A673 (cell line): ENCODE data around the gene GOLGA8R. TPM values are rescaled to one million over a fixed set of nuclear protein-coding genes. Genes with fewer than 3 reads are reported as not detected.
"Not testable (repeated sequence)": the region's sequence is repeated elsewhere in the genome, so short reads cannot be mapped to it uniquely, and the experiment has no call there.

Source experiments
- Bru-seq: library from RNA; stranded (reverse); fragments of 400-500 nt; gene quantifications from one replicate; lab custom pipeline; 2021; lab: Mats Ljungman, UMichigan
- BruChase-seq, 2 experiments: library from RNA; stranded (reverse); fragments of 400-500 nt; gene quantifications; one replicate each; lab custom pipeline; 2021; lab: Mats Ljungman, UMichigan
- BruUV-seq: library from RNA; stranded (reverse); fragments of 400-500 nt; replicated peaks from 2 replicates; lab custom pipeline; 2021; lab: Mats Ljungman, UMichigan
- CTCF ChIA-PET: fragments of 300-600 bp; sonication (Branson Sonifier 250); formaldehyde crosslinking; loops from one replicate; lab custom pipeline; 2022; ENCODE audit warnings: antibody characterized with exemption; lab: Charles Lee
- POLR2A ChIA-PET: fragments of 300-600 bp; sonication (Branson Sonifier 250); formaldehyde crosslinking; loops from one replicate; lab custom pipeline; 2022; ENCODE audit warnings: antibody characterized with exemption; ENCODE audit not compliant: low non-redundant PET; lab: Charles Lee
- DNase-seq: peaks from one replicate; pipeline ENCODE4 v3.0.0-alpha.2; 2015; ENCODE audit warnings: low spot score
- H3K27ac ChIP-seq: fragments of 200-600 bp; sonication (generic); 2 replicates; pipeline ENCODE4 v1.5.1; 2016; ENCODE audit warnings: mixed run types, low read depth, mild to moderate bottlenecking, mixed read lengths, antibody characterized with exemption, low read length; ENCODE audit not compliant: poor library complexity, severe bottlenecking
- H3K27me3 ChIP-seq: fragments of 200-600 bp; sonication (generic); replicated peaks from 2 replicates; pipeline ENCODE4 v1.6.1; 2017; ENCODE audit warnings: mixed run types, low read depth, mild to moderate bottlenecking, mixed read lengths, antibody characterized with exemption, low read length; ENCODE audit not compliant: insufficient read depth, poor library complexity
- H3K36me3 ChIP-seq: fragments of 200-600 bp; sonication (generic); 2 replicates; pipeline ENCODE4 v1.6.1; 2016; ENCODE audit warnings: mixed run types, mild to moderate bottlenecking, mixed read lengths, antibody characterized with exemption, low read length; ENCODE audit not compliant: insufficient read depth, poor library complexity, severe bottlenecking
- H3K4me1 ChIP-seq: fragments of 200-600 bp; sonication (generic); 2 replicates; pipeline ENCODE4 v1.6.1; 2017; ENCODE audit warnings: mixed run types, mild to moderate bottlenecking, mixed read lengths, antibody characterized with exemption, low read length; ENCODE audit not compliant: insufficient read depth, poor library complexity, severe bottlenecking
- H3K4me3 ChIP-seq: fragments of 200-600 bp; sonication (generic); 2 replicates; pipeline ENCODE4 v1.5.1; 2016; ENCODE audit warnings: low read depth, mixed run types, mild to moderate bottlenecking, mixed read lengths, low read length; ENCODE audit not compliant: poor library complexity, severe bottlenecking
- H3K9me3 ChIP-seq: fragments of 200-600 bp; sonication (generic); 2 replicates; pipeline ENCODE4 v1.6.1; 2016; ENCODE audit warnings: mixed run types, low read depth, mild to moderate bottlenecking, mixed read lengths, antibody characterized with exemption, low read length; ENCODE audit not compliant: poor library complexity, severe bottlenecking
- intact Hi-C: fragments of 100-400 bp; cut with micrococcal nuclease; formaldehyde crosslinking; loops from one replicate; pipeline ENCODE4 v1.10.0; 2022; ENCODE audit not compliant: unreplicated experiment
- long read RNA-seq: library from polyadenylated mRNA; stranded (forward); transcript quantifications from one replicate; pipeline ENCODE4 v2.0.0, GENCODE V29; 2022
- total RNA-seq: library from RNA; stranded (reverse); gene quantifications from 2 replicates; pipeline ENCODE4 v1.2.3, GENCODE V29; 2021

GOLGA8R gene
- total RNA-seq, result 0.90 and 1.2 TPM in 2 replicates
- percentile 12 among the genes with signal in this experiment for Bru-seq, nascent RNA
- BruChase-seq, experiment 1, labeled RNA remaining after a 2-hour chase, result percentile 30 among the genes with signal in this experiment
- percentile 34 among the genes with signal in this experiment for BruChase-seq, experiment 2, labeled RNA remaining after a 6-hour chase
- long read RNA-seq, result 0 reads

DNA sequence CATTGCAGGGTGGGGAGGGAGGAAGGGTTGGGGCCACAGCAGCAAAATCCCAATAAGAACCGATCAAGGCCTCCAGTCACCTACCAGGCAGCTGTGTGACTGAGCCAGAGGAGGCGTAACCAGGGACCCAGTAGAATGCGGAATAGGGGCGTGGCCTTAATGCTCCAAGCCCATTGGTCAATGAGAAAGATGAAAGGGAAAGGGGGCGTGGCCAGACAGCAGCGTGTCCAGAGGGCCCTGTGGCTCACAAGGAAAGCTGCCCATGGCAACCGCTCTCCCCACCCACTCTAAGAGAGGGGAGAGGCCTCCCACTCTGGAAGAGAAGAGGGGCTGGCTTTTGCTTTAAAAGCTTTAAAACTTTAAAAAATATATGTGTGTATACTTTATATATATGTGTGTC lies at the start of gene GOLGA8R:
GOLGA8R (minus strand) TSS at position 101 of the 400 bp plus-strand sequence; CDS start at position 3, 98 bp downstream.
- H3K9me3 ChIP-seq, BruUV-seq, H3K27me3 ChIP-seq, intact Hi-C loops, DNase-seq, CTCF ChIA-PET, H3K27ac ChIP-seq, H3K4me1 ChIP-seq, POLR2A ChIA-PET, H3K36me3 ChIP-seq, H3K4me3 ChIP-seq: not testable (repeated sequence)

DNA sequence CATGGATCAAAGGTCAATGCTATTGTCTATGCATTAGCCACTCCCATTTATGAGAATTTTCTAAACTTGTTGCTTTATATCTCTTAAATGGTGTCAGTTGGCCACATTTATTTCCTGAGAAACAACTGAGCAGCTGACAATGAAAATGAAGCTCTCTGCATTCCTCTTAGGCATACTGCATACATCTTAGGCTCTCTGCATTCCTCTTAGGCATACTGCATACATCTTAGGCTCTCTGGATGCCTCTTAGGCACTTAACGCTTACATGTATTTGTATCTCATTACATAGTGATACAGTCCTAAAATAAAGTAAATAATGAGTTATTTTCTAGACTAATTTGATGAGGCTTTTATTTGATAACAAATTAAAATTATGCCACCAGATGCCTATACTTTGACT lies 49.8 kb upstream of the GOLGA8R start:
- not testable (repeated sequence) for BruUV-seq

GRCh38 chr15:30462176-30462575 lies 48.1 kb upstream of the GOLGA8R start:
- H3K27me3 ChIP-seq, H3K4me3 ChIP-seq, H3K36me3 ChIP-seq, BruUV-seq, DNase-seq, CTCF ChIA-PET, H3K9me3 ChIP-seq, intact Hi-C loops, POLR2A ChIA-PET, H3K27ac ChIP-seq, H3K4me1 ChIP-seq: not testable (repeated sequence)

More for the DNA sequence above, 49.8 kb upstream of the GOLGA8R start:
- H3K4me3 ChIP-seq, H3K27ac ChIP-seq, CTCF ChIA-PET, H3K27me3 ChIP-seq, H3K36me3 ChIP-seq, POLR2A ChIA-PET, H3K4me1 ChIP-seq, DNase-seq, H3K9me3 ChIP-seq, intact Hi-C loops: not testable (repeated sequence)

DNA sequence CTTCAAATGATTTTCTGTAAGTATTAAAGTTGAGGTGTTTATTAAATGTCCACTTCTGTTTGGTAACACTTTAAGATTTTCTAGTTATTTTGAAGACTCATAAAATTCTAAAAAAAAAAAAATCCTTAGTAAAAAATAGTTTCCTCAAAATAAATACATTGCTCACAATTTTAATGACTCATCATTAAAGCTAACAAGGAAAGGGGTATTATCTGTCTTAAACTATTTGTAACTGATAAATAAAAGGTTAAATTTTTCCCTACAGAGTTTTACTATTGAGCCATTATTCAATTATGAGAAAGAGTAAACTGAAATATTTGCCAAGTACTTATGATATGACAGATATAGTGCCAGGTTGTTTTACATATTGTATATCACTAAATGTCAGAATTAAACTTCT lies 38.6 kb upstream of the GOLGA8R start:
- DNase-seq, POLR2A ChIA-PET, H3K4me3 ChIP-seq, BruUV-seq, H3K36me3 ChIP-seq, CTCF ChIA-PET, H3K27ac ChIP-seq, H3K4me1 ChIP-seq, H3K27me3 ChIP-seq, H3K9me3 ChIP-seq, intact Hi-C loops: not testable (repeated sequence)

DNA sequence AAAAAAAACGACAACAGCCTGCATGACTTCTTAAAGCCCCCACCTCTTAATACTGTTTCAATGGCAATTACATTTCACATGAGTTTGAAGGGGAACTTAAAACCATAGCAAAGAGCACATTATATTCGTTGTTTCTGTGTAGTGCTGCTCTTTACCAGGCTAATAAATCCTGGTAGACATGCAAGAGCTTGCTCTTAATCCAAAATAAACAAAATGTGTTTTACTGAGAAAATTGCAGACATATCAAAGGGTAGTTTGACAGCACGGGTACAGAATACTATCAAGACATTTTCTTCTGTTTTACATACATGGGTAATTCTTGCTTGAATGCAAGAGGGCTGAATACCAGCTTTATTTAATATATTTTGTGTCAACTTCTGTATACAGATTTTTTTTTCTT lies 24.3 kb upstream of the GOLGA8R start:
- POLR2A ChIA-PET, result not testable (repeated sequence)

DNA sequence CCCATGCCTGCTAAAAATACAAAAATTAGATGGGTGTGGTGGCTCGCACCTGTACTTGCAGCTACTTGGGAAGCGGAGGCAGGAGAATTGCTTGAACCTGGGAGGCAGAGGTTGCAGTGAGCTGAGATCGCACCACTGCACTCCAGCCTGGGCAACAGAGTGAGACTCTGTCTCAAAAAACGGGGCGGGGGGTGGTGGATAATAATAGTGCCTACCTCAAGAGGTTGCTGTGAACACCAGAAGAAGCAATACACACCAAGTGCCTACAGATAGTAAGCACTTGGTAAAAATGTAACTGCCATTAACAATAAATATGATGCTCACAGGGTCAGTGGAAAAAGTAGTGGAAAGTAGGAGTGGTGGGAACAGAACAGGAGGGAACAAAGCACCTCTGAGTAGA lies 21.8 kb upstream of the GOLGA8R start:
- H3K4me1 ChIP-seq, H3K27ac ChIP-seq, CTCF ChIA-PET, H3K36me3 ChIP-seq, H3K27me3 ChIP-seq, H3K9me3 ChIP-seq, BruUV-seq, POLR2A ChIA-PET, intact Hi-C loops, H3K4me3 ChIP-seq, DNase-seq: not testable (repeated sequence)

More for the DNA sequence above, 24.3 kb upstream of the GOLGA8R start:
- DNase-seq, BruUV-seq, H3K36me3 ChIP-seq, H3K4me1 ChIP-seq, CTCF ChIA-PET, H3K9me3 ChIP-seq, H3K27ac ChIP-seq, intact Hi-C loops, H3K27me3 ChIP-seq, H3K4me3 ChIP-seq: not testable (repeated sequence)

GRCh38 chr15:30420723-30421122 lies 6.7 kb upstream of the GOLGA8R start:
- DNase-seq, H3K27me3 ChIP-seq, H3K27ac ChIP-seq, BruUV-seq, H3K36me3 ChIP-seq, POLR2A ChIA-PET, intact Hi-C loops, H3K4me1 ChIP-seq, CTCF ChIA-PET, H3K4me3 ChIP-seq, H3K9me3 ChIP-seq: not testable (repeated sequence)

GRCh38 chr15:30407636-30408035 lies 6.4 kb downstream of the GOLGA8R start:
- H3K36me3 ChIP-seq, intact Hi-C loops, CTCF ChIA-PET, H3K4me3 ChIP-seq, H3K27me3 ChIP-seq, H3K9me3 ChIP-seq, POLR2A ChIA-PET, H3K27ac ChIP-seq, H3K4me1 ChIP-seq, DNase-seq, BruUV-seq: not testable (repeated sequence)
